PC-9 (cell line): ENCODE results near the gene PPA1. TPM values are rescaled to one million over a fixed set of nuclear protein-coding genes. Genes with fewer than 3 reads are reported as not detected.
A peak's percentile ranks its signal among the peaks of the same experiment; 100 is the strongest.

Source experiments
- BruUV-seq: library from RNA; stranded (reverse); fragments of 400-500 nt; replicated peaks from 2 replicates; lab custom pipeline; 2021; lab: Mats Ljungman, UMichigan
- CTCF ChIA-PET: fragments of 300-600 bp; sonication (Branson Sonifier 250); formaldehyde crosslinking; loops from one replicate; lab custom pipeline; 2022; ENCODE audit warnings: antibody characterized with exemption; lab: Charles Lee
- POLR2A ChIA-PET: fragments of 300-600 bp; sonication (Branson Sonifier 250); formaldehyde crosslinking; loops from one replicate; lab custom pipeline; 2022; ENCODE audit warnings: antibody characterized with exemption; ENCODE audit not compliant: unreplicated experiment; lab: Charles Lee
- DNase-seq, 2 experiments: peaks; one replicate each; pipeline versions ENCODE4 v3.0.0 to v3.0.0-alpha.2; 2015 to 2022; ENCODE audit warnings: mixed read lengths in 1 of 2
- H2AFZ ChIP-seq: fragments of 200-600 bp; sonication (generic); 2 replicates; pipeline ENCODE4 v1.8.1; 2017; ENCODE audit warnings: antibody characterized with exemption
- H3F3A ChIP-seq: fragments of 200-600 bp; sonication (generic); 2 replicates; pipeline ENCODE4 v1.8.1; 2017; ENCODE audit warnings: antibody characterized with exemption, mild to moderate bottlenecking, low read depth; ENCODE audit not compliant: insufficient read depth
- H3K27ac ChIP-seq: fragments of 200-600 bp; sonication (generic); 2 replicates; pipeline ENCODE4 v1.6.1; 2016; ENCODE audit warnings: mixed run types
- H3K27me3 ChIP-seq: fragments of 200-600 bp; sonication (generic); 2 replicates; pipeline ENCODE4 v1.6.1; 2016; ENCODE audit warnings: low read depth, mixed run types; ENCODE audit not compliant: insufficient read depth
- H3K36me3 ChIP-seq: fragments of 200-600 bp; sonication (generic); 2 replicates; pipeline ENCODE4 v1.6.1; 2016; ENCODE audit warnings: low read depth, mixed run types
- H3K4me1 ChIP-seq: fragments of 200-600 bp; sonication (generic); replicated peaks from 2 replicates; pipeline ENCODE4 v1.6.1; 2016; ENCODE audit warnings: mixed run types; ENCODE audit not compliant: insufficient read depth
- H3K4me2 ChIP-seq: fragments of 200-600 bp; sonication (generic); 2 replicates; pipeline ENCODE4 v1.6.1; 2017; ENCODE audit warnings: mixed run types
- H3K4me3 ChIP-seq: fragments of 200-600 bp; sonication (generic); 2 replicates; pipeline ENCODE4 v1.6.1; 2016; ENCODE audit warnings: mixed run types
- H3K79me2 ChIP-seq: fragments of 200-600 bp; sonication (generic); 2 replicates; pipeline ENCODE4 v1.6.1; 2017; ENCODE audit warnings: low read depth, mixed run types
- H3K9me2 ChIP-seq: fragments of 200-600 bp; sonication (generic); 2 replicates; pipeline ENCODE4 v1.8.1; 2017; ENCODE audit warnings: mild to moderate bottlenecking; ENCODE audit not compliant: insufficient read depth
- H3K9me3 ChIP-seq: fragments of 200-600 bp; sonication (generic); 2 replicates; pipeline ENCODE4 v1.8.1; 2016; ENCODE audit warnings: low read depth; ENCODE audit not compliant: insufficient read depth
- H4K20me1 ChIP-seq: fragments of 200-600 bp; sonication (generic); 2 replicates; pipeline ENCODE4 v1.8.1; 2017; ENCODE audit not compliant: insufficient read depth
- EZH2 ChIP-seq: fragments of 200-600 bp; sonication (generic); IDR thresholded peaks from 2 replicates; pipeline ENCODE4 v1.8.0; 2017; ENCODE audit warnings: antibody characterized with exemption, low read depth
- intact Hi-C: fragments of 100-400 bp; cut with micrococcal nuclease; formaldehyde crosslinking; loops from one replicate; pipeline ENCODE4 v1.10.0; 2022; ENCODE audit not compliant: unreplicated experiment
- total RNA-seq: library from RNA; stranded (reverse); gene quantifications from 2 replicates; pipeline ENCODE4 v1.2.3, GENCODE V29; 2021
- TF ChIP-seq, protein P1 (sequence below): fragments of 200-600 bp; sonication (generic); conservative IDR thresholded peaks from 2 replicates; pipeline ENCODE4 v1.6.1; 2017; ENCODE audit warnings: mixed run types, antibody characterized with exemption, mild to moderate bottlenecking, moderate library complexity

PPA1 gene
- total RNA-seq, 1 experiment from 2014 or later, result 236 TPM

DNA sequence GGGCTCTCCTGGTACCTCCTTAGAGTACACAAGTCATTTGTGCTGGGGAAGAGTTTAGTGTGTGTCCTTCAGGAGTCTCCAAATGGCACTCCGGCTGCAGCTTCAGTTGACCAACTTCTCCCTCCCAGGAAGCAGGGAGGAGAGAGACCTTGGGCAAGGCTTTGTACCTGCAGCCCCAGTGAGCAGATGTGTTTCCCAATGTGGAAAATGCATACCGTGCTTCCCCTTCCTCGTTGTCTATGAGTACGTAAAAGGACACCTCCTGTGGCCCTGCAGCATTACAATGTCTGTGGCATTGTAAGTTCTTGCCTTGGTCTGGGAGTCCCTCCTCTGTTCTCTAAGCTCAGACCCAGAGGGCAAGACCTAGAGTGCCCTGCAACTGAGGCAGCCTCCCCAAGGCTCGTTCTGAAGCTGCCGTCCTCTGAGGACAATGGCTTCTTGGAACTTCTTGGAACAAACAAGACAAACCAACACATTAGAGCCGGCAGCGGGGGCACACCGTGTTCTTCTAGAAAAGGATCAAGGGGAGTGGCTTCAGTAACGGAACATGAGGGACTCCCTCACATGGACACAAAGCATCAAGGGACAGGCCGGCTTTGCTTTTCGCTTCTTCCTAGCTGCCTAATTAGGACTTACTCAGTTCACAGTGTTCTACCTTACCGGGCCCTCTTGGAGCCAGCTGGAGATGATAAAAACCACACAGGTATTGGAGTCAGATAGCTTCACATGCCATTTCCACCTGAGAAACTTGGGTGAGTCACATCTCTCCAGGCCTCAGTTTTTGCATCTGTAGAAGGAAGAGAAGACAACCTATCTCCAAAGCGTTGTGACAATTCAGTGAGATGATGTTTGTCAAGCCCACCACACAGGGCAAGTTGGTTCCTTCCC lies 20.9 kb upstream of the PPA1 start:
- Histone ChIP-seq H3K9me2 (no peaks in the 10 kb centered on the region), H3K4me1 (peaks cover 48% of the 10 kb centered on the region), H3K4me3 (no peak overlapping the region), H2AFZ (no peak overlapping the region), H3K79me2 (no peaks in the 10 kb centered on the region), H4K20me1 (no peaks in the 10 kb centered on the region), H3K9me3 (no peaks in the 10 kb centered on the region), H3F3A (peaks cover 22% of the 10 kb centered on the region), H3K27me3 (no peaks in the 10 kb centered on the region), H3K36me3 (no peaks in the 10 kb centered on the region), H3K4me2 (no peak overlapping the region), H3K27ac (no peak overlapping the region)
- intact Hi-C loops, result no loop called here
- BruUV-seq, result no TSS peak
- peak in 1 of 2 experiments; percentile 57 for DNase-seq
- TF ChIP-seq, protein P1, sequence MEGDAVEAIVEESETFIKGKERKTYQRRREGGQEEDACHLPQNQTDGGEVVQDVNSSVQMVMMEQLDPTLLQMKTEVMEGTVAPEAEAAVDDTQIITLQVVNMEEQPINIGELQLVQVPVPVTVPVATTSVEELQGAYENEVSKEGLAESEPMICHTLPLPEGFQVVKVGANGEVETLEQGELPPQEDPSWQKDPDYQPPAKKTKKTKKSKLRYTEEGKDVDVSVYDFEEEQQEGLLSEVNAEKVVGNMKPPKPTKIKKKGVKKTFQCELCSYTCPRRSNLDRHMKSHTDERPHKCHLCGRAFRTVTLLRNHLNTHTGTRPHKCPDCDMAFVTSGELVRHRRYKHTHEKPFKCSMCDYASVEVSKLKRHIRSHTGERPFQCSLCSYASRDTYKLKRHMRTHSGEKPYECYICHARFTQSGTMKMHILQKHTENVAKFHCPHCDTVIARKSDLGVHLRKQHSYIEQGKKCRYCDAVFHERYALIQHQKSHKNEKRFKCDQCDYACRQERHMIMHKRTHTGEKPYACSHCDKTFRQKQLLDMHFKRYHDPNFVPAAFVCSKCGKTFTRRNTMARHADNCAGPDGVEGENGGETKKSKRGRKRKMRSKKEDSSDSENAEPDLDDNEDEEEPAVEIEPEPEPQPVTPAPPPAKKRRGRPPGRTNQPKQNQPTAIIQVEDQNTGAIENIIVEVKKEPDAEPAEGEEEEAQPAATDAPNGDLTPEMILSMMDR, result no peak
- TF ChIP-seq EZH2, result no peak
- POLR2A ChIA-PET, result interaction anchor here (0.6 kb wide), 2 partner anchors 11 to 125 kb away, joined by 3 read pairs; no protein-coding TSS in a partner anchor
- CTCF ChIA-PET, result no interaction called here

DNA sequence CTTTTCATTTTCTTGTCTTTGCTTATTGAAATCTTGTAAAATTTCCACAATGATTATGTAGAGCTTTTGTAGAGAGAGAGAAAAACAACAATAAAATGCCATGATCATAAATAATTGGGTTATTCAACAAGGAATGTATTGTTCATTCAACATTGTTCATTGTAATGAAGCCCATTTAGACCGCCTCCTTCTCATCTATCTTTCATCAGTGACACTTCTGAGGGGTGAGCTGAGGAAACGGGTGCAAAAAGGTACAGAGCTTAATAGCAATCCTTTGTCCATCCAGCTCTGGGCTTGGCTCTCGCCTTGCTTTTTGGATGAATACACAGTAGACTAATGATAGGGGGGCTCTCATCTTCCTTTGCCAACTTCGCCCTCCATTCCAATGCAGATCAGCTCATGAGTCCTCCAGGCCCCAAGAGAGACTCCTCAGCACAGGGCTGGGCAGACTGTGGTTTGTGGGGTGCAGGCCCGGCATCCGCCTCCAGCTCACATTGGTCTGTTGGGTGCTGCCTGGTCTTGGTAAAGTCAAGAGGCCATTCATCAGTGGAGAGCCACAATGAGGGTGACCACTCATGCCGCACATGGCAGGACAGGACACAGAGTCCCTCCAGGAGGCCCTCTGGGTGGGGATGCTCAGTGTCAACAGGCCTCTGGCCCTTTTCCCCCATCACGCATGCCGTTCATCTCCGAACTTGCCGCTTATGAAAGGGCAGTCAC lies 17.9 kb upstream of the PPA1 start:
- Histone ChIP-seq H3F3A (no peaks in the 10 kb centered on the region; the same call in 1 of the 2 replicates), H4K20me1 (no peaks in the 10 kb centered on the region), H3K9me2 (no peaks in the 10 kb centered on the region), H3K4me3 (no peak overlapping the region), H3K4me2 (no peak overlapping the region), H3K79me2 (no peaks in the 10 kb centered on the region), H2AFZ (no peak overlapping the region), H3K4me1 (peaks cover 18% of the 10 kb centered on the region), H3K36me3 (no peaks in the 10 kb centered on the region), H3K27me3 (no peaks in the 10 kb centered on the region), H3K9me3 (no peaks in the 10 kb centered on the region), H3K27ac (no peak overlapping the region)
- BruUV-seq, result no TSS peak
- POLR2A ChIA-PET, result interaction anchor here (0.7 kb wide), 1 partner anchor 155 kb away, joined by 3 read pairs; no protein-coding TSS in a partner anchor
- TF ChIP-seq EZH2, result no peak
- TF ChIP-seq, protein P1, result no peak
- no peak for DNase-seq
- CTCF ChIA-PET, result no interaction called here
- intact Hi-C loops, result no loop called here

DNA sequence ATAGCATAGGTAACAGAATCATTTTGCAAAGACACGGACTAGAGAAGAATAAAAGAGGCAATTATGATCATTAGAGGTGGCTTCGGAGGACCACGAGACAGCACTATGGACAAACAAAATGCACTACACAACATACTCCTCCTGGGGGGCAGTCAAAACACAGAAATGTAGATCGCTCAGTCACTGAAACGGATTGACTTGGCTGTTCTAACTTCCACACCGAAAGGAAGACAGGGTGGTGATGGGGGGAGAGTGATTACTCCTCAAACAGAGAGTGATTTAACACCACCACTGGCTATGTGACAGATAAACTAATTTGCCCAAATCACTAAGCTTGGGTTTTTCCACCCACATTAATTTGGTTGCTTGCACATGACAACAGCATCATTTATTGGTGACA lies 14.1 kb upstream of the PPA1 start:
- Histone ChIP-seq H2AFZ (no peak overlapping the region), H3K4me1 (no peaks in the 10 kb centered on the region; the same call in 1 of the 2 replicates), H3K9me2 (no peaks in the 10 kb centered on the region), H3K9me3 (no peaks in the 10 kb centered on the region), H3K27ac (no peak overlapping the region), H3K79me2 (no peaks in the 10 kb centered on the region), H3K4me3 (no peak overlapping the region), H3K27me3 (no peaks in the 10 kb centered on the region), H3K4me2 (no peak overlapping the region), H4K20me1 (no peaks in the 10 kb centered on the region), H3F3A (no peaks in the 10 kb centered on the region), H3K36me3 (no peaks in the 10 kb centered on the region)
- TF ChIP-seq EZH2, result no peak
- TF ChIP-seq, protein P1, result no peak
- intact Hi-C loops, result no loop called here
- POLR2A ChIA-PET, result no interaction called here
- DNase-seq, result no peak
- CTCF ChIA-PET, result no interaction called here
- no TSS peak for BruUV-seq
